Stimulated activated CD8-positive, alpha-beta memory T cell treated with anti-CD3 and anti-CD28 coated beads, Interleukin-4, amount 100 ng/mL, for 1 hour (primary cell): ENCODE data around the gene DRGX.

Experiments
- DNase-seq, 2 donors: peaks; one replicate each; pipeline ENCODE4 v3.0.0-alpha.2; 2020; ENCODE audit warnings: low read depth in 2 of 2, low spot score in 1 of 2

Gene DRGX

GRCh38 chr10:49395741-49396665, at the start of gene DRGX:
Gene DRGX (minus strand): TSS chr10:49396089. CDS start chr10:49395440, 649 bp downstream.
- DNase-seq = no peak

DNA sequence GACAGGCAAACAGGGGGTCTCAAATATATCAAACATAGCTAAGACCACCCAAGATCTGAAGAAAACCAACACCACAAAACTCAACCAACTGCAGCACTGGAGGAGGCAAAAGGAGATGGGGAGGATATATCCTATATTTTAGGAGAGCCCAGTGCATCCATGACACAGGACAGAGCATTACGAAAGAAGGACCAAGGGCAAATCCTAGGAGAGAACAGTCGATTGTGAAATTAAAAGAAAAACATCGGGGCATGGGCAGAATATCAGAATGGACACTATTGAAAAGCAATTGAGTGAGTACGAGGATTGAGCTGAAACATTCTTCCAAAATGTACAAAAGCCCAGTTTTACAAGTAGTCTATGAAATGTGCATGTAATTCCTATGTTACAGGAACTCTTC, 48.5 kb upstream of the DRGX start:
- no peak for DNase-seq

- no peak for DNase-seq
These were observed 47.0 kb upstream of the DRGX start for GRCh38 chr10:49442863-49443262.

DNA sequence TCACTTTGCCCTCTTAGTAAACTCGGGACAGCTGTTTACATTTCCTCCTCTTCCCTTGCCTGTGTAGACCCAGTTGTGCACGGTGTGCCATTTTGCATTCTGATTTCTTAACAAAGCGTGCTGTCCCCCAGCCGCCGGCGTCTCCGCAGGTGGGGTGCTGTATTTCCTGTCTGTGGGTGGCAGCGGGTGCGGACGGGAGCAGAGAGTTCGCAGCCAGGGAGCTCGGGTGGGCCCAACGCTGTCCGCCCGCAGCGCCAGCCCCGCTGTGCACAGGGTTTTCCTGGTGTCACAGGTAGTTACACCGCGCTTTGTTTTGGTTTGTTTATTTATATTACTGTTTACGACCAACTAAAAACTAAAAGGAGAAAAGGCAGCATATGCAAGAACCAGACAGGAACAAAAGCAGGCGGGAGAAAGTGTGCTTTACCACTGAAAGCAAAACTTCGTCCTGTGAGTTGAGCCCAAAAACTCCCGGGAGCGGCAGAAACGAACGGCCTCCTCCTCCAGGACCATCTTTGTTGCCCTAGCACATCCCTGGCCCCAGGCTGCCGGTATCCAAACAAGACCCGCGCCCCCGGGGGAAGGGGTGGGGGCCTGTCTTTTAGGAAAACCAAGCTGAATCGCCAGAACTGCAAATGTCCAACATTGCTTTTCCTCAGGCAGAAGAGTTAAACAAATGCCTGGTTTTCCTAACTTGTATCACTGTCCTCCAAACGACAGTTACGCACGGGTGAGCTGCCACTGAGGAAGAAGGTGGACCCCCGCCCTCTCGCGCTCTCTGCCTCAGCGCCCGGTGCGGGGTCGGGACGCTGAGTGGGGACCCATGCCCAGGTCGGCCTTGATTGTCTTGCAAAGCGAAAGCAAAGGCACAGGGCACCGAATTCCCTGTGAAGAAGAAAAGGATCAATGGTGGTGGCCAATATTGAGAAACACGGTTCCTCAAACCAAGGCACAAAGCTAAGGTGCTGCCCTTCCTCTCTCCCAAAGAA, 45.9 kb upstream of the DRGX start:
- no peak for DNase-seq

DNA sequence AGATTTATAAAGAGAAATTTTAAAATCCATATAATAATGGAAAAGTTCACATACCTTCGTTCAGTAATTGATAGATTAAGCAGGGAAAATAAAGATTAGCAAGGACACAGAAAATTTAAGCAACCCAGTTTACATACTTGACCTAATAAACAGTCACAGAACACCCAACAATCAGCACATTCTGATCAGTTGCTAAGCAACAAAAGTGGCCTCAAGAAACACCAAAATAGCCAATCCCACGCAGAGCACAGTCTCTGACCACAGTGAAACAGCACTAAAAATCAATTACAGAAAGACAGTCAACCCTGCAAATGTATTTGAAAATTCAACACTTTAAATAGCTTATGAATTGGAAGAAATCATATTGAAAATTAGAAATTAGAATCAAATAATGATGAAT, 39.3 kb upstream of the DRGX start:
- no peak for DNase-seq

- DNase-seq = no peak
These were observed 37.2 kb upstream of the DRGX start for GRCh38 chr10:49433069-49433468.

- DNase-seq = no peak
These were observed 35.5 kb upstream of the DRGX start for GRCh38 chr10:49431426-49431825.

GRCh38 chr10:49429458-49429857, 33.6 kb upstream of the DRGX start:
- no peak for DNase-seq

DNA sequence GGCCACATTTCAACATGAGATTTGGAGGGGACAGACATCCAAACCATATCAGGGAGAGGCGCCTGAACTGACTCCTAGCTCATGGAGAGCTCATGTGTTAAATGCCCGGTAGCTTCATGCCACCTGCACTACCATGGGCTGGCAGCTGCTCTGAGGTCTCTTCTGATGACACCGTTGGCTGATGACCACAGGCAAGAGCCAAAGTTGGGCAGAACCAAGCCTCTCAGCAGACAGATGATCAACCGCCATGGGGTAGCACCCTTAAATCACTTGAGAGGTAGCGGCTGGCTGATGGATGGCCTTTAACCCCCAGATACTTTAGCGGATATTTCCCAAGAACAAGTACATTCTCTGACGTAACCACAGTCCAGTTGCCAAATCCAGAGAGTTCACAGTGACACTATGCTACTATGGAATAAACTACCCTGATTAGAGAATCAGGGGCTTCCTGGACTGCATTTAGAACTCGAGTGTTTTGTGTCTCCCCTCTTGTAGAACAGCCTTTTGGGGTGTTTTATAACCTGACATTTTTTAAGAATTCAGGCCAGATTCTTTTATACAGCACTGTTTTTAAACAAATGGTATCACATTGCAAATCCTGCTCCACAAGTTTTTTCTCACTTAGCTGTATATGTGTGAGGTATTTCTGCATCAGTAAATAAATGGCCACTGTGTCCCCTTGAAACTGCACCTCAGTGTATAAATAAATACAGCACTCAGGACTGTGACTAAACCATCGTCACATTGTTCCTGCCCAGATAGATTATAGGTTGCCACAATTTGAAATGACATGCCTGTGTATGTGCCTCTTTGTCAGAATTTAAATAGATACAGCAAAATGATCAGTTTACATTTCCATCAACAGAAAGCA, 30.8 kb upstream of the DRGX start:
- DNase-seq = no peak

DNA sequence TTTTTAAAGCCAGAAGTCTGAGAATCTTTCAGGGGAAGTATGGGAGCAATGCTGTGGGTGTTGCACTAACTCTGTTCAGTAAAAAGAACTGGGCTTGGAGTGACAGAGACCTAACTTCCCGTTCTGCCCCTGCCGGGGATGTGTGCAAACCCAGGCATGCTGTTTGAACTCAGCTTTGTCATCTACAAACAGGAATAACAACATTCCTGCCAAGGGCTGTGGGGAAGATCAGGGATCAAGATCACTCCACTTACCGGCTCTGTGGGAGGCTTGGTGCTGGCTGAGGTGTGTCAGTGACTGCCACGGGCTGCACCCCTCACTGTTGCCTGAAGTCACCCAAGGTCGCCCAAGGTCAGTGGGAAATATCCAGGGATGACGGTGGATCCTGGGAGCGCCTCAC, 23.1 kb upstream of the DRGX start:
- no peak for DNase-seq

DNA sequence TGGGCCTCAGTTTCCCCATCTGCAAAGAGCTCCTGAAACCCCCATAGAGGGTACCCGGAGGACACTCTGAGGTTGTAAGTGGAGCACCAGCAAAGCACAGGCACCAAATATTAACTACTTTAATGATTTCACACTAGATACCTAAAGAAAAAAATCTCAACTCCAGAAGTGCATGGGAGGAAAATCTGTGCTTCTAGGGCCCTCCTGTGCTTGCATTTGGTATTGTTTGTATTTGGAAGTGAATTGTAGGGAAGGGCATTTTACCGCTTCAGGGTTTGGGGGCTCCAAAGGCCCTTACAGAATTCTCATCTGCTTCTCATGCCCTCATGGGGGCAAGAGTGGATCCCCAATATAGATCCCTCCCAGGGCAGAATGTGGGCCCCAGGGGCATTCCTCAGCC, 22.4 kb upstream of the DRGX start:
- no peak for DNase-seq

DNA sequence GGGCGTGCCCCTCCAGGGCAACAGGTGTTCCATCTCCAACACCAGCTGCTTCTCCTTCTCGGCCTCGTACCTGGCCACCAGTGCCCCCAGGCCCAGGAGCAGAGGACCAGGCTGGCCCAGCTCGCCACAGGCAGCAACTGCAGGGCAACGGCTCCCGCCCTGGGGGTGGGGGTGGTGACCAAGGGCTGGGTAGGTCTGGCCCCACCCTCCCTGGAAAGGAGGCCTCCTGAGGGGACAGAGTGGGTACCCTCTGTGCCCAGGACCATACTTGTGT, 22.1 kb upstream of the DRGX start:
- no peak for DNase-seq

- no peak for DNase-seq
These were observed 21.6 kb upstream of the DRGX start for GRCh38 chr10:49417311-49418052.

- no peak for DNase-seq
These were observed 20.0 kb upstream of the DRGX start for GRCh38 chr10:49415846-49416245.

- DNase-seq = no peak
These were observed 19.2 kb upstream of the DRGX start for GRCh38 chr10:49415109-49415508.

GRCh38 chr10:49414496-49414895, 18.6 kb upstream of the DRGX start:
- DNase-seq = no peak

DNA sequence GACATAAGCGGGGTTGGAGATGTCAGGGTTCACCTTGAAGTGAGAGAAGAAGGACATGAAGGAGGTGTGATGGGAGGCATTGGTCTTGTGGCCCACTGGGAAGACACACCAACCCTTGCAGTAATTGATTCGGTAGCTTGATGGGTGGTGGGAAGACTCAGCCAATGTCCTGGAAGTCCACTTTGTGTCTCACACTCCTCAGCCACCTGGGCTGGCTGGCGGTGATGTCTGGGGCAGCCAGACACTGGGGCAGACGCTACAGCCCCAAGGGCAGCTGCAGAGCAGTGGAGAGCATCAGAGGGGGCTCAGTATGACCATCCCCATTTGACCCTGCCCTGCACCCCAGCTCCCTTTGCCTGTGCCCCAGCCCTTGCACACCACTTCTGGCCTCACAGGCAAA, 16.7 kb upstream of the DRGX start:
- DNase-seq = no peak

GRCh38 chr10:49410365-49411074, 14.6 kb upstream of the DRGX start:
- DNase-seq = no peak

- DNase-seq = no peak
These were observed 13.9 kb upstream of the DRGX start for GRCh38 chr10:49409755-49410154.
